ENCODE results near the gene PLEKHA4.
"Not testable (repeated sequence)": the region's sequence is repeated elsewhere in the genome, so short reads cannot be mapped to it uniquely, and the experiment has no call there.

PLEKHA4 gene

GRCh38 chr19:48887861-48888612 lies 19.6 kb upstream of the PLEKHA4 start:
- DNase-seq (ENCODE audit: low read depth in 2 of 2), result no peak

- DNase-seq (ENCODE audit: low read depth in 2 of 2), result no peak
These were observed 15.3 kb upstream of the PLEKHA4 start for GRCh38 chr19:48883726-48884125.

- no peak for DNase-seq (ENCODE audit: low read depth in 2 of 2)
These were observed 13.6 kb upstream of the PLEKHA4 start for GRCh38 chr19:48881741-48882657.

GRCh38 chr19:48879696-48880095 lies 11.3 kb upstream of the PLEKHA4 start:
- DNase-seq (ENCODE audit: low read depth in 2 of 2), result not testable (repeated sequence)

- DNase-seq (ENCODE audit: low read depth in 2 of 2), result no peak
These were observed 10.7 kb upstream of the PLEKHA4 start for GRCh38 chr19:48879025-48879637.

- no peak for DNase-seq (ENCODE audit: low read depth in 2 of 2)
These were observed 10.0 kb upstream of the PLEKHA4 start for GRCh38 chr19:48878196-48879024.

GRCh38 chr19:48877855-48878195 lies 9.4 kb upstream of the PLEKHA4 start:
- DNase-seq (ENCODE audit: low read depth in 2 of 2), result no peak

- not testable (repeated sequence) for DNase-seq (ENCODE audit: low read depth in 2 of 2)
These were observed 7.9 kb upstream of the PLEKHA4 start for GRCh38 chr19:48876043-48876981.

- no peak for DNase-seq (ENCODE audit: low read depth in 2 of 2)
These were observed 6.1 kb upstream of the PLEKHA4 start for GRCh38 chr19:48874303-48875135.

GRCh38 chr19:48873476-48874302 lies 5.3 kb upstream of the PLEKHA4 start:
- DNase-seq (ENCODE audit: low read depth in 2 of 2), result no peak

- peak; percentile 46 to 63 for DNase-seq (ENCODE audit: low read depth in 2 of 2)
These were observed 4.6 kb upstream of the PLEKHA4 start for GRCh38 chr19:48872884-48873475.

GRCh38 chr19:48872182-48872883 lies 3.9 kb upstream of the PLEKHA4 start, which contains the start of gene PPP1R15A:
TSS of gene PPP1R15A (plus strand) at chr19:48872421. CDS start at chr19:48873234, 813 bp downstream.
- peak; percentile 96 to 99 for DNase-seq (ENCODE audit: low read depth in 2 of 2)

GRCh38 chr19:48871471-48872181 lies 3.2 kb upstream of the PLEKHA4 start:
- not testable (repeated sequence) for DNase-seq (ENCODE audit: low read depth in 2 of 2)

- no peak for DNase-seq (ENCODE audit: low read depth in 2 of 2)
These were observed 1.6 kb upstream of the PLEKHA4 start for GRCh38 chr19:48870048-48870447.

GRCh38 chr19:48867746-48868113 lies 687 bp downstream of the PLEKHA4 start:
- DNase-seq (ENCODE audit: low read depth in 2 of 2), result no peak

GRCh38 chr19:48867123-48867745 lies 1.2 kb downstream of the PLEKHA4 start:
- DNase-seq (ENCODE audit: low read depth in 2 of 2), result no peak

All from stimulated activated CD8-positive, alpha-beta memory T cell treated with anti-CD3 and anti-CD28 coated beads, Interleukin-2, amount 100 ng/mL, for 1 hour (primary cell).